ENCODE results near the gene OPCML.

The OPCML gene

GRCh38 chr11:132639986-132640385 is 892.3 kb downstream of the OPCML start:
- no peak for FAIRE-seq

DNA sequence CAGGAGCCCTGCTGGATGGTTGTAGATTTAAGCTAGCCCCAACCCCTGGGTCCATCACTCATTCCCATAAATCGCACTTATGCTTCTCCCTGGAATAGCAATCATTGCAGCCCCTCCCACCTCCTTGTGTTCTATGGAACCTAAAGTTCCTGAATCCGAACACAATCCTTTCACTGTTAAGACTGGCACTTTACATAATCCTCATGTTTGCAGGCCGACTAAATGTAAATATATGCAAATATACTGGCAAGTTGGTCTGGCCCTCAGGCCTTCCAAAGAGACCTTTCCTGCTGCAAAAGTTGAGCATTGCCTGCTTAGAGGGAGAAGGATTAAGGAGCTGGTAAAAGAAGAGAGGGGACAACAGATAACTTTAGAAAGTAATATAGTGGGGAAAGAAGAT is 892.9 kb downstream of the OPCML start:
- no peak for FAIRE-seq

DNA sequence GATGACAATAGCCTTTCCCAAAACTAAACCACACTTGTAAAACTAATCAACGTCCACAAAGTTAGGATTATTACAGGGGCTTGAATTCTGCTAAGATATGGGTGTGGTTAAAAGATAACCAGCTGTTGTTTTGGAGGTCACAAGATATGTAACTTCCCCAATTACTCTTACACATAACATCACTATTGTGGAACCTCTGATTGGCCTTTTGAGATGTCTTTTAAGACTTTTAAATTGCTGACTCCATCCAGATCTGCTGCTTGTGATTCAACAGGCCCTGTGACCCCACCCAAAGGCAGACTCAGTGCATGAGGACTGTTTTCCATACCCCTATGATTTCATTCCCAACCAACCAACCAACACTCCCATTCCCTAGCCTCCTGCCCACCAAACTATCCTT is 893.9 kb downstream of the OPCML start:
- FAIRE-seq: no peak

- no peak for FAIRE-seq
These were observed 895.8 kb downstream of the OPCML start for GRCh38 chr11:132636523-132636922.

- FAIRE-seq: no peak
These were observed 899.6 kb downstream of the OPCML start for GRCh38 chr11:132632641-132633124.

- no peak for FAIRE-seq
These were observed 900.3 kb downstream of the OPCML start for GRCh38 chr11:132631989-132632388.

DNA sequence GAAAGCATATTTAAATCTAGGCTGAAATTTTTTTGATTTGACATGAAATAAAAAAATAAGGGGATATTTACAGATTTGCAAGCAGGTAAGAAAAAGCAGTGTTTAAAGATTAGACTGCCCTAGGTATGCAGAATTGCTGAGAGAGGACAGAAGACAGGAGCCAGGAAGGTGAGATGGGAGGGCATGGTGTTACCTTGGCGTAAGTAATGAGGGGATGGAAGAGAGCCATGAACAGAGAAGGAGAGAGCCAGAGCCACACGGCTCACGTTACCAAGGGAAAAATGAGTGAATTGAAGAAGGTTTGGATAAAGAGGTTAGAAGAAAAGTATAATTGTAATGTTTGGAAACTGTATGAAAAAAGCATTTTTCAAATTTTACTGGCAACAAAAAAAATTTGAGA is 904.3 kb downstream of the OPCML start:
- no peak for FAIRE-seq

DNA sequence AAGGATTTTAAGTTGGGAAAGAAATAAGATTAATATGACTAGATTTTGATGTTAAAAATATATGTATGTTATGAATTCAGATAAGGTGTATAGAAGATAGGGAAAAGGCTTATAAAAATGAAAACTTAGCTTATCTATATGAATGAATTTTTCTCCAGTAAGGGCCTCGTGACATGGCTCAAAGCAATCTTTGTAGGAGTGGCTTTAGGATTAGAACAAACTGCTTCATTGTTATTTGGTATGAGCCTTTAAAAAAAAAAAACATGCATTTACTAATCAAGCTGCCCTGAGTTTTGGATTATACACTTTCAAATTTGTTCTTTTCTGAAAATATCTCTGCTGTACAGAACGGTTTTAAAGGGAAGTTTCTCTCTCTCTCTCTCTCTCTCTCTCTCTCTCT is 905.9 kb downstream of the OPCML start:
- FAIRE-seq: no peak

- FAIRE-seq: no peak
These were observed 908.8 kb downstream of the OPCML start for GRCh38 chr11:132623511-132623910.

GRCh38 chr11:132621976-132622580 is 910.2 kb downstream of the OPCML start:
- FAIRE-seq: no peak

DNA sequence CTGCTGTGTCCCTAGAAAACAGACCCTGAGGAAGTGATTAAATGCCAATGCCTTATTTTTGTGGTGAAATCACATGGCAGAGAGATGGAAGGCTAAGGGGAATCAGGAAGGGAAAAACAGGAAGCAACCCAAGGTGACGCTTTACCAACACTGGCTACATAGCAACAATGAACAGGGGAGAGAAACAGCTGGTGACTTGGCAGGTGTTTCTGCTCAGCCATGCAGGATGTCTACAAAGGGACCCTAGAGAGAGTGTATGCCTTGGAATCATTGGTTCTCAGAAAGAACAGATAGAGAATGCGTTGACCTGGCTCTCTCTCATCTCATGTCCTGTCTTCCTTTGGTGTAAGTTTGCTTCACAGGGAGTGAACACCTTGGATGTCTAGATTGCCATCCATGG is 911.9 kb downstream of the OPCML start:
- FAIRE-seq: no peak

- FAIRE-seq: no peak
These were observed 921.5 kb downstream of the OPCML start for GRCh38 chr11:132610791-132611190.

DNA sequence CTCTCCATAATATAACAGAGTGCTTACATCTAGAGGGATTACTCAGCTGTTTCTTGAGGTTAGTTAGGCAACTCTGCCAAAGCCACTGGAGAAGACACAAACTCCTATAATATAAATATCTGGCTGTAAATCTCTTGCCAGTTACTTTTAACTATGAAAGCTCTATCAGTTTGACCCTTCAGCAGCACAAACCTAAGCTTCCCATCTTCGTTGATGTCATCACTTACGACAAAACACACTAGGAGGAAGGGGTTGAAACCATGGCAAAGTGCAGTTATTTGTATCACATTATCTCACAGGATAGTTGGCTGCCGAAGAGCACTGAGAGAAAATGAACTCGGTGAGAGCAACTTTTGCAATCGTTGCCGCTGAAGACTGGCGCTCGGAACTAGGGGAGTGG is 922.1 kb downstream of the OPCML start:
- FAIRE-seq: no peak

GRCh38 chr11:132607575-132607974 is 924.7 kb downstream of the OPCML start:
- no peak for FAIRE-seq

DNA sequence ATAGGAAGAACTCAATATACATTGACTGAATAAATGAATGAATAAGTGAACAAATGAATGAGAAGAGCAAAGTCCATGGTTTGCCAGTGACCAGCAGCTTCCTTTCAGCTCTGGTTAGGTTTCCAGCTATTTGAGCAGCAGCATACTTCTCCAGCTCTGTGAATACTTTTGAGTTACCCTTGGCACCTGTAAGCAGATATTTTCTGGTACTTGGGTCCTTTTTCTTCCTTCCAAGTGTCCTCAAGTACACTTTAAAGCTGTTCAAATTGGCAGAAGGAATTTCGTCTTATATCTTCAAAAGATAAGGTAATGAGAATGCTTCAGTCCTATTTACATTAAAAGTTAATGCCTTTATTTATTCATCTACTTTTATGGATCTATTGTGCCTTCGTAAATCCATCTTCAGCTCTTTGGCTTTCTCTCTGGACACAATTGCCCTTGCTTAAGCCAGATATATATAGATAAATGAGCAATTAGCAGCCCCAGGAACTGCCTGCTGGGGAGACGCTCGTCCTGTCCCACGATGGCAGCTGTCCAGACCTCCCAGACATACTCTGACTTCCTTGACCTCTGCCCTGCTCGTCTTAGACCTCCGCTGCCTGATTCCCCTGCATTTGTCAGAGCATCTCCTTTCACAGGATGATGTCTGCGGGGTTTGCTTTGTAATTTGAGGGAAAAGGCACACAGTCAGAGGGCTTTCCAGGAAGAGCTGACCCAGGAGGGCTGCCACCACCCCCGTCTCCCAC is 926.3 kb downstream of the OPCML start:
- FAIRE-seq: no peak

- FAIRE-seq: no peak
These were observed 927.9 kb downstream of the OPCML start for GRCh38 chr11:132604431-132604830.

DNA sequence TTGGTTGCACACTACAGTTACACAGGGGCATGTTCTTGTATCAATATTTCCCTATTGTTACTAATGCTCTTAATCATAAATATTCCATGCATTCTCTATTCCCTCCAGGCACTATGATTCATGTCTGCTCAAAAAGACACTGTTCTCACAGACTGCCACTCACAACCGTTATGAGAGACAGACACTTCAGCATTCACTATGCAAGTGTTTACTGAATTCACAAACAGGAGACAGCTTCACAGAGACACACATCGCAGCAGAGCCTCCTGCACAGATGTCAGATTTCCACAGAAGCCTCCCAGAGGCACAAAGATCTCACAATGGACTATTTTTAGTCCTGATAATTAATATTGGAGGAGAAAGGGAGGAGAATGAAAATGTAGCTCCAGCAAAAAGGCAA is 930.4 kb downstream of the OPCML start:
- FAIRE-seq: no peak

DNA sequence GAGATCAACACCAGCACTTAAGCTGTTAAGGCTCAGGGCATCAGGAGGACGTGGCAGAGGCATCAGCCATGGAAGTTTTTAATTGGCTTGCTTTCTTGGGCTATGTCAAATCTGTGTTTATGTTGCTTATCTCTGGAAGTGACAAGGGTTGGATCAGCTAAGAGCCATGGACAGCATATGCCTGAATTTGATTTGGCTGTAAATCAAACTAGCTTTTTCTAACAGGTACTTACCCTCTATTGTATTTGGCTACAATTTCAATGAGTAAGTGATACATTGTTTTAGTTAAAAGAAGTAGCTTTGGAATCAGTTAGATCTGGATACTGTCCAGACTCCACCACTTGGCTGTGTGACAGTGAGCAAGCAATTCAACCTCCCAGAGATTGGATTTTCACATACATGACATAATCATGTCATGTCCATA is 936.6 kb downstream of the OPCML start:
- no peak for FAIRE-seq

- FAIRE-seq: no peak
These were observed 937.1 kb downstream of the OPCML start for GRCh38 chr11:132595246-132595645.

DNA sequence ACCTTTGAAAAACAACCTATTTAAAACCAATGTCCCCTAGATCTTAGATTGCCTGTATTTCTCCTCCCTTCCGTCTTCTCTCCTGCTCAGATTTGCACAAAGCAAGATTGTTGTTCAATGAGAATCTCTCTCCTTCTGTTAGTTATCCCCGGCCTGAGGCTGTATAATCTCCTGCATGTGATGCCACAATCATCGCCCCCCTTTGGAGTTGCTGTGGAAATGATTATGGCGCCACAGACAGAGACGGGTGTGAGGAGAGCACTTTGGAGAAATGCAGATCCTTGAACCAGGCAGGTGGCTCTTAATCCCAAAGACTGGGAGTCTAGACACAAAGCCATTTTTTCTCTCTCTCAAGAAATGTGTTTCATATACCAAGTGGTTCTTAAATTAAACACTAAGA is 941.3 kb downstream of the OPCML start:
- no peak for FAIRE-seq

GRCh38 chr11:132590554-132590953 is 941.7 kb downstream of the OPCML start:
- FAIRE-seq: no peak

DNA sequence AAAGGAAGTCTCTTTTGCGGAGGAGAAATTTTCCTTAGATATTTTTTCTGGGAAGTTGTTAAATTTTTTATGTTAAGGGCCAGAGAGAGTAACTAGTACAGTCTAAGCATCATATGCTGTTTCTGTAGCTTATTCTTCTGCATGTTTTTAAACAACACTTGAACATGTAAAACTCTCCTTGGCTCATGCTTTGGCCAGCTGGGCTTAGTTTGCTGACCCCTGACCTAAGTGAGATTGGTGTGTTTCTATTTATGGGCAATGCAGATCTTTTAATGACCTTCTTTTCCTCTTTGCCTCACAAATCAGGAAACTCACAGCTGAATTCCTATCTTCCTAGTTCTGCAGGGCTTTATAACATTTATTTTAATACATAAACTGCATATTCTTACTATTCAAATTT is 942.5 kb downstream of the OPCML start:
- no peak for FAIRE-seq

- FAIRE-seq: no peak
These were observed 943.9 kb downstream of the OPCML start for GRCh38 chr11:132588366-132588765.

GRCh38 chr11:132587716-132588115 is 944.6 kb downstream of the OPCML start:
- FAIRE-seq: no peak

- FAIRE-seq: no peak
These were observed 945.5 kb downstream of the OPCML start for GRCh38 chr11:132586801-132587200.
